Aorta (tissue), 5 donors: Measurements from ENCODE around the gene OR5AU1. TPM values are rescaled to one million over a fixed set of nuclear protein-coding genes. Genes with fewer than 3 reads are reported as not detected.
"Not testable (repeated sequence)": the region's sequence is repeated elsewhere in the genome, so short reads cannot be mapped to it uniquely, and the experiment has no call there.

Experiments
- ATAC-seq: fragments of 200-7000 bp; cut with Tn5 transposase; one replicate; pipeline ENCODE4 v1.9.1; 2022; ENCODE audit warnings: moderate library complexity; ENCODE audit not compliant: low FRiP score
- DNase-seq, 2 donors: peaks; one replicate each; pipeline ENCODE4 v3.0.0-alpha.2; 2020
- H3K27ac ChIP-seq, 2 donors: one replicate each; pipeline ENCODE4 v1.5.1; 2013; ENCODE audit warnings: low read length in 2 of 2, mild to moderate bottlenecking in 2 of 2, moderate library complexity in 2 of 2, control low read depth in 1 of 2, inconsistent platforms in 1 of 2, low read depth in 1 of 2
- H3K27me3 ChIP-seq, 2 donors: one replicate each; pipeline ENCODE4 v1.6.1; 2013; ENCODE audit warnings: control low read depth in 1 of 2, low read length in 1 of 2, mild to moderate bottlenecking in 1 of 2, moderate library complexity in 1 of 2; ENCODE audit not compliant: insufficient read depth in 2 of 2, control insufficient read depth in 1 of 2
- H3K36me3 ChIP-seq, 2 donors: one replicate each; pipeline ENCODE4 v1.6.1; 2013; ENCODE audit warnings: control low read depth in 1 of 2, low read length in 1 of 2, mild to moderate bottlenecking in 1 of 2; ENCODE audit not compliant: insufficient read depth in 2 of 2, control insufficient read depth in 1 of 2
- H3K4me1 ChIP-seq, 2 donors: one replicate each; pipeline ENCODE4 v1.6.1; 2013; ENCODE audit warnings: low read length in 2 of 2, control low read depth in 1 of 2, mild to moderate bottlenecking in 1 of 2, moderate library complexity in 1 of 2; ENCODE audit not compliant: insufficient read depth in 2 of 2, control insufficient read depth in 1 of 2
- H3K4me3 ChIP-seq, 2 donors: one replicate each; pipeline ENCODE4 v1.5.1; 2013; ENCODE audit warnings: low read length in 2 of 2, control low read depth in 1 of 2, mild to moderate bottlenecking in 1 of 2
- H3K9me3 ChIP-seq: one replicate; pipeline ENCODE4 v1.6.1; 2013; ENCODE audit warnings: mild to moderate bottlenecking, low read length; ENCODE audit not compliant: control insufficient read depth
- WGBS, 2 donors: extraction: QIAGEN DNeasy Blood & Tissue Kit; methylation state at CpG; one replicate each; pipeline ENCODE4 v1.1.7; 2013; 5-methylcytosine and 5-hydroxymethylcytosine counted together
- intact Hi-C, 2 donors: fragments of 100-400 bp; cut with DNase I; formaldehyde crosslinking; loops; one replicate each; pipeline versions ENCODE4 v1.14.2 to v1.15.0; 2022
- polyA plus RNA-seq, 2 donors: library from polyadenylated mRNA; stranded (reverse); fragments of 200-250 nt; gene quantifications; one replicate each; pipeline ENCODE4 v1.2.3, GENCODE V29; 2013
- total RNA-seq, 2 donors: library from RNA; stranded (reverse); fragmentation: NEBNext Ultra II Directional; extraction: Animal tissue kit (Norgen Biotek cat#: 25700); gene quantifications; one replicate each; pipeline ENCODE4 v1.2.1, GENCODE V29; 2021
- donor health status: healthy with polysubstance abuse.
- donor health status: Bipolar disorder and iron deficiency.
- donor health status: DM: no; HTN: no; CAD: no.
- donor health status: DM: no; HTN: no; CAD: no.
- donor health status: DM: yes; HTN: yes; CAD: no.

Gene OR5AU1
- total and polyA plus RNA-seq, 4 donors, result not detected

DNA sequence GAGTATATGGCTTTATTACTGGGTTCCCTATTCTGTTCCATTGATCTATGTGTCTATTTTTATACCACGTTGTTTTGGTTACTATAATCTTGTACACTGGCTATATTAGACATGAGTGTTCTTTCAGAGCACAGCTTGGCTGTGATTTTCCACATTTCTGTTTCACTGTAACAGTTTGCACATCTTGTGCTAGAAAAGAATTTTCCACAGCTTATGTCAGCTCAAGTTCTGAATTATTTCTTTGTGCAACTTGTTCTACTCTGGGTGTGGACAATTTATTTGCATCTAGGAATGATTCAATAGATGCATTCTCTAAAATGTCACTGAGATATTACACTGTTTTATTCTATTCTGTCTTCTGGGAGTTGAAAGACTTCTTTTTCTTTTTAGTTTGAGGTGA is 28.4 kb upstream of the OR5AU1 start:
- ATAC-seq (no peak), DNase-seq (no peak)
- Histone ChIP-seq H3K27ac (no peak overlapping the region), H3K4me3 (no peak overlapping the region), H3K9me3 (no peaks in the 10 kb centered on the region), H3K4me1 (no peaks in the 10 kb centered on the region), H3K36me3 (no peaks in the 10 kb centered on the region), H3K27me3 (no peaks in the 10 kb centered on the region)
- intact Hi-C loops, result no loop called here
- WGBS, 2 donors, result 41 to 47% methylated on average over 1 of the region's 1 CpG

DNA sequence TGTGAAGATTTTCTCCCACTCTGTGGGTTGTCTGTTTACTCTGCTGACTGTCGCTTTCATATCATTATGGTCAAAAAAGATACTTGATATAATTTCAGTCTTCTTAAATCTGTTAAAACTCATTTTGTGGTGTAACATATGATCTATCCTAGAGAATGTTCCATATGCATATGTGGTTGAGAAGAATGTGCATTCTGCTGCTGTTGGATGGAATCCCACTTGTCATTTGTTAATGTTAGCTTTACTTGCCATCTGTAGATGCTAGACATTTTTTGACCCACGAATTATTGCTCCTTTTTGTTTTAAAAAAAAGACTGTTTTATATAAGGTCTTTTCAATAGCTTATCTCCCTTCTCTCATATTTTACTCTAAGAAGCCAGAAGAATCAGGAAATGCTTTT is 26.3 kb upstream of the OR5AU1 start:
- no peaks in the 10 kb centered on the region for H3K4me1 ChIP-seq
- no peak overlapping the region for H3K27ac ChIP-seq
- intact Hi-C loops, result no loop called here
- no peak for DNase-seq
- H3K36me3 ChIP-seq, result no peaks in the 10 kb centered on the region
- H3K9me3 ChIP-seq, result no peaks in the 10 kb centered on the region
- H3K4me3 ChIP-seq, result no peak overlapping the region
- H3K27me3 ChIP-seq, result no peaks in the 10 kb centered on the region
- 46 to 48% methylated on average over 2 of the region's 2 CpGs for WGBS, 2 donors
- ATAC-seq, result no peak

DNA sequence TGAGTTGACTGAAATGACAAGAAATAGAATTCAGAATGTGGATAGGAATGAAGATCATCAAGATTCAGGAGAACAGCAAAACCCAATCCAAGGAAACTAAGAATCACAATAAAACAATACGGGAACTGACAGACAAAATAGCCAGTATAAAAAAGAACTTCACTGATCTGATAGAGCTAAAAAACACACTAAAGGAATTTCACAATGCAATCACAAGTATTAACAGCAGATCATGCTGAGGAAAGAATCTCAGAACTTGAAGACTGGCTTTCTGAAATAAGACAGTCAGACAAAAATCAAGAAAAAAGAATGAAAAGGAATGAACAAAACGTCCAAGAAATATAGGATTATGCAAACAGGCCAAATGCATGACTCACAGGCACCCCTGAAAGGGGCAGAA is 15.3 kb upstream of the OR5AU1 start:
- no peak for ATAC-seq
- intact Hi-C loops, result no loop called here

DNA sequence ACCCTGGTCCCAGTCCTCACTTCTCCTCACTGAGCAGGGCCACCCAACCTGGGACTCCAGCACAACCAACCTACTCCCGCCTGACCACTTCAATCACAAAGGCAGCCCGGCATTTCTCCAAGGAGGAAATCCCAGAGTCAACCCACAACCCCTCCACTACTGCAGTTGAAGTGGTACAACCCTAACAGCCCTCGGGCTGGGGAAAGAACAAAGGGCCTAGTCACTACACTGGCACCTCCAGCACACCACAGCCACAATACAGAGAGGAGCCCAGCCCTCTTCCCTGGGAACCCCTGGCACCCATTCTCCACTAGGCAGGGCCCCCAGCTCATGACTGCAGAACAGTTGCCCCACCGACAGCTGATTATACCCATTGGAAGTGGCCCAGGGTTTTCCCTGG is 13.7 kb upstream of the OR5AU1 start:
- no peaks in the 10 kb centered on the region for H3K27me3 ChIP-seq
- ATAC-seq (no peak), DNase-seq (no peak)
- no peaks in the 10 kb centered on the region for H3K4me1 ChIP-seq
- H3K4me3 ChIP-seq, result no peak overlapping the region
- H3K36me3 ChIP-seq, result no peaks in the 10 kb centered on the region
- H3K9me3 ChIP-seq, result peaks cover 3% of the 10 kb centered on the region
- no peak overlapping the region for H3K27ac ChIP-seq
- intact Hi-C loops, result no loop called here
- 78 to 83% methylated on average over 4 of the region's 4 CpGs for WGBS, 2 donors

More for the DNA sequence above, 15.3 kb upstream of the OR5AU1 start:
- Histone ChIP-seq H3K36me3 (no peaks in the 10 kb centered on the region), H3K4me1 (no peaks in the 10 kb centered on the region), H3K9me3 (peaks cover 3% of the 10 kb centered on the region), H3K4me3 (no peak overlapping the region), H3K27me3 (no peaks in the 10 kb centered on the region), H3K27ac (no peak overlapping the region)
- WGBS, 2 donors, result 51% methylated on average over 2 of the region's 2 CpGs
- DNase-seq, result no peak

DNA sequence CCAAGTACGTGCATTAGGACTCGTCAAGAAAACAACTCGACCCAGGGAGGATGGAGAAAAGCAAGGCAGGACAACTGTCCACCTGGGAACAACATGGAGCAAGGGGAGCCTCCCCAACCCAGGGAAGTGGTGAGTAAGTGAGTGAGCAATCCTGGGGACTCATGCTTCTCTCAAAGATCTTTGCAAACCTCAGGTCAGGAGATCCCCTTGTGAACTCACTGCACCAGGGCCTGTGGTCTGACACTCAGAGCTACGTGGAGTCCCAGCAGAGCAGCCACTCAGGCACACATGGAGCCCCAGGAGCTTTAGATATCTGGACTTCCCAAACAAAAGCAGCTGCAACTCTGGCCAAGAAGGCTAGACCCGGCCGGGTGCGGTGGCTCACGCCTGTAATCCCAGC is 12.2 kb upstream of the OR5AU1 start:
- H3K4me3 ChIP-seq, result no peak overlapping the region
- ATAC-seq (no peak), DNase-seq (no peak)
- intact Hi-C loops, result no loop called here
- H3K27me3 ChIP-seq, result no peaks in the 10 kb centered on the region
- WGBS, 2 donors, result 82 to 86% methylated on average over 8 of the region's 8 CpGs
- no peaks in the 10 kb centered on the region for H3K4me1 ChIP-seq
- H3K36me3 ChIP-seq, result no peaks in the 10 kb centered on the region
- H3K9me3 ChIP-seq, result peaks cover 3% of the 10 kb centered on the region
- H3K27ac ChIP-seq, result no peak overlapping the region

GRCh38 chr14:21165670-21166069 is 9.8 kb upstream of the OR5AU1 start:
- ATAC-seq, H3K4me3 ChIP-seq, H3K27me3 ChIP-seq, intact Hi-C loops, H3K27ac ChIP-seq, H3K4me1 ChIP-seq, DNase-seq, H3K9me3 ChIP-seq, H3K36me3 ChIP-seq: not testable (repeated sequence)
- WGBS, 2 donors, result 43 to 55% methylated on average over 1 of the region's 1 CpG

GRCh38 chr14:21165002-21165605 is 9.2 kb upstream of the OR5AU1 start:
- H3K36me3 ChIP-seq, H3K4me3 ChIP-seq, H3K27me3 ChIP-seq, DNase-seq, H3K9me3 ChIP-seq, intact Hi-C loops, H3K27ac ChIP-seq, H3K4me1 ChIP-seq, ATAC-seq: not testable (repeated sequence)
- WGBS, 2 donors, result 54 to 59% methylated on average over 7 of the region's 7 CpGs

DNA sequence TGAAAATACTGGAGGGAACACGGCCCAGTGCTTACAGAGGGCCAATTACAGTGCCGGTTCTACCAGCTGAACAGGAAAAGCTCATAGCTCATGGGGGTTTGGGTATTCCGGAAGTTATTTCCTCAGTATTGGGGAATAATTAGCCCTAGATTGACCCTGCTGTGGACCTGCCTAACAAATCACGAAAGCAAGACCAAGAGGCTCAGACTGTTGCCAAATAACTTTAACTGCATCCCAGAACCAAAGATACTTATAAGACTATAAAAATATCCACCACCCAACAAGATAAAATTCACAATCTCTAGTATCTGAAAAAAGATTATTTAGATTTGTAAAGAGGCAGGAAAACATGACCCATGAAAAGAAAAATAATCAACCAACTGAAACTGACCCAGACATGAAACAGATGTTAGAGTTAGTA is 8.0 kb upstream of the OR5AU1 start:
- ATAC-seq (no peak), DNase-seq (no peak)
- Histone ChIP-seq H3K4me3 (no peak overlapping the region), H3K4me1 (no peaks in the 10 kb centered on the region), H3K36me3 (no peaks in the 10 kb centered on the region), H3K27me3 (peaks cover 0 to 2% of the 10 kb centered on the region in 2 donors), H3K9me3 (peaks cover 1% of the 10 kb centered on the region), H3K27ac (no peak overlapping the region)
- 55% methylated on average over 4 of the region's 4 CpGs for WGBS, 2 donors
- intact Hi-C loops, result no loop called here

GRCh38 chr14:21162081-21162480 is 6.2 kb upstream of the OR5AU1 start:
- no peak overlapping the region for H3K4me3 ChIP-seq
- WGBS, 2 donors, result 68 to 81% methylated on average over 5 of the region's 5 CpGs
- DNase-seq, result no peak

More at GRCh38 chr14:21162081-21162480, 6.2 kb upstream of the OR5AU1 start:
- Histone ChIP-seq H3K27me3 (peaks cover 0 to 2% of the 10 kb centered on the region in 2 donors), H3K4me1 (no peaks in the 10 kb centered on the region), H3K9me3 (no peaks in the 10 kb centered on the region), H3K27ac (no peak overlapping the region), H3K36me3 (no peaks in the 10 kb centered on the region)
- no peak for ATAC-seq
- intact Hi-C loops, result no loop called here
